NCI-H748 (cell line): ENCODE results near the gene TRDMT1.

Experiments
- DNase-seq: peaks from one replicate; lab custom pipeline; 2025; ENCODE audit not compliant: unreplicated experiment; lab: John Stamatoyannopoulos, UW

TRDMT1 gene, protein sequence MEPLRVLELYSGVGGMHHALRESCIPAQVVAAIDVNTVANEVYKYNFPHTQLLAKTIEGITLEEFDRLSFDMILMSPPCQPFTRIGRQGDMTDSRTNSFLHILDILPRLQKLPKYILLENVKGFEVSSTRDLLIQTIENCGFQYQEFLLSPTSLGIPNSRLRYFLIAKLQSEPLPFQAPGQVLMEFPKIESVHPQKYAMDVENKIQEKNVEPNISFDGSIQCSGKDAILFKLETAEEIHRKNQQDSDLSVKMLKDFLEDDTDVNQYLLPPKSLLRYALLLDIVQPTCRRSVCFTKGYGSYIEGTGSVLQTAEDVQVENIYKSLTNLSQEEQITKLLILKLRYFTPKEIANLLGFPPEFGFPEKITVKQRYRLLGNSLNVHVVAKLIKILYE

DNA sequence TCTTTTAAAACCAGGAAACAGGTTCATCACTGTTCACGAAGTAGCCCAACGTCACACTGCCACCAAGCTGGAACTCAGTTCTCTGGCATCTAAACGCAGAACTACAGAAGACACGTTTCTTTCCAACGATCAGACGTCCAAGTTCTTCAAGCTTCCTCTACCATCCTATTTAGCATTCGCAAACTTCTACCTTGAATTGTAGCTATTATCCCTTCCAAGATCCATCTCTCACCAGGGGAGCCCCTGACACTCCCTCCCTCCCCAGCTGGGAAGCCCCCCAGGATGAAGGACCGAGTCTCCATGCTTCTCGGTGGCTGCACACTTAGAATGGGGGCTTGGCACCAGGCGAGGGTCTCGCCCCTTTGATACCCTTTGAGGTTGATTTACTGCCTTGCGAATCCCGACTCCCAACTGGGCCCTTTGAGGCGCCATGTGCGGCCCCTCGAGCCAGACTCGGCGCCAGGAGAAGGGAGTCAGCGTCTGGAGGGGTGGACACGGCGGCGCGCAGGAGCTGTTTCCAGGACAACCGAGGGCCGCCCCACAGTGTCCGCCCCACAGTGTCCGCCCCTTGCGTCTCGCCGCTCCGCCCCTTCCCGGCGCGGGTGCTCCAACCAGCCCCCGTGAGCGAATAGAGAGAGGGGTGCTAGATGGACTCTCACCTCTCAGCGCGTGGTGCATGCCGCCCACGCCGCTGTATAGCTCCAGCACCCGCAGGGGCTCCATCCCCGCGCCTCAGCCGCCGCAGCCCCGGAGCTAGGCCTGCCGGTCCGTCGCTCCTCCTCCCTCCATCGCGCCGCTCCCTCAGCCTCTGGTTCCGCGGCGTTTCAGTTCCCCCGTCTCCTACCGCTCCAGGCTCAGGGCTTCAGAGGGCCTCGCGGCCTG is at the start of gene TRDMT1:
TRDMT1 (minus strand) TSS at position 761 of the 882 bp plus-strand sequence; CDS start at position 723, 38 bp downstream.
- DNase-seq, result peak; percentile 82

DNA sequence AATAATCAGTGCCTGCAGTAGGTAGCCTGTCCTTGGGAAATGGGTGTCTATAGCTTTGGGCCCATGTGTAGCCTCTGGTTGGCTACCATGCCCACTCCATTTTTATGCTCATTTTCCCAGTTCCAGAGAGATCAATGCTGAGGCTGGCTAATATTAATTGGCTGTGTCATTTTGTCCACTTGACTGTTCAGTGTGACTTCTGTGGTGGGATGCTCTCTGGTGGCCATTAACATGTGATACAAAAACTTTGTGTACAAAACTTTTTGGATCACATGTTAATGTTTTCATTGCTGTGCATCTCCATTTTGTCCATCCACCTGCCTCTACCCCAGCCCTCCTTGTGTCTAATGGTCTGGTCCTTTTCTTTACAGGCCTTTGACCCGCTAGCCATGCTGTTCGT is 49.3 kb upstream of the TRDMT1 start:
- no peak for DNase-seq

DNA sequence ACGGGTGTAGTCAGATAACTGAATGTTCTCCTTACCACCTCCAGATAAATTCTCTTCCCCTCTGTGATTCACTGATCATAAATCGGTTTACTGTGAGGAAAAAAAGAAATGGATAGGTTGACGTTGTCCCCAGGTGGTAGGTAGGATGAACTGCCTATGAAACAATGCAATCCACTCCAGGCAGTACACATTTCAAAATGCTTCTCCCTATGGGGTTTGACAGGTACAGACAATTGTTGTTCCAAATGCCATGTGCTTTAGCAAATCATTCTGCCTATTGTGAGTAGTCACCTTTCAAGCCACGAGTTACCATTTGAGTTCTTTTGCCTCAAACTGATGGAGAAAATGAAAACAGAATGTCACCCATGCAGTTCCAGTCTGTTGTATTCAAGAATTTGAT is 48.3 kb upstream of the TRDMT1 start:
- peak; percentile 11 for DNase-seq

DNA sequence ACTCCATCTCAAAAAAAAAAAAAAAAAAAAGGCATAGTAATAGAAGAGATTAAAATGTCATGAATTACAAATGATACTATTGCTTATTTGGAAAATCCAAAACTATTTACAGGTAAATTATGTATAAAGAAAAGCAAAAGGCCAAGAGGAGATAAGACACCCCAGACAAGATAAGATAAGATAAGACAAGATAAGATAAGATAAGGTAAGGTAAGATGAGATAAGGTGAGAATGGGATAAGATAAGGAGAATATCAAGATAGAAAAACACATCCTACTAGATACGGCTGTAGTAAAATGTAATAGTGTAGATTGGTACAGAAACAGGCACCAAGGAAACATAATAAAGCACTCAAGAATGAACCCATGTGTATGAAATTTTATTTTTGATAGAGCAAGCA is 47.5 kb upstream of the TRDMT1 start:
- DNase-seq, result no peak

DNA sequence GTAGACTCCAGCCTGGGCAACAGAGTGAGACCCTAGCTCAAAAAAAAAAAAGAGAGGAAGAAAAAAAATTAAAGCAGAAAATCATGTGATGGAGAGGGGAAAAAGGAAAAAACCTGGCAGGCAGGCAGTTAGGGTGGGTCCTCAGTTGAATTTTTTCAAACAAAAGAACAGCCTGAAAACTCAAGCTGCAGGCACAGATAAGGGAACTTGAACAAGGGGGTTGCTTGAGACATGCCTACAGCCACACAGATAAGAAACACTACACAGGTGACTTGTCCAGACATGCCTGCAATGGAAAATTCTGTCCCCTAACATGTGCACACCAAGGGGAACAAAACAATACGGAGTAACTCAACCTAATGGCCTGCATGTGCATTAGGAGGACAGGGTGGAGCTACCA is 45.7 kb upstream of the TRDMT1 start:
- no peak for DNase-seq

GRCh38 chr10:17244700-17245365 is 43.4 kb upstream of the TRDMT1 start:
- DNase-seq, result no peak

DNA sequence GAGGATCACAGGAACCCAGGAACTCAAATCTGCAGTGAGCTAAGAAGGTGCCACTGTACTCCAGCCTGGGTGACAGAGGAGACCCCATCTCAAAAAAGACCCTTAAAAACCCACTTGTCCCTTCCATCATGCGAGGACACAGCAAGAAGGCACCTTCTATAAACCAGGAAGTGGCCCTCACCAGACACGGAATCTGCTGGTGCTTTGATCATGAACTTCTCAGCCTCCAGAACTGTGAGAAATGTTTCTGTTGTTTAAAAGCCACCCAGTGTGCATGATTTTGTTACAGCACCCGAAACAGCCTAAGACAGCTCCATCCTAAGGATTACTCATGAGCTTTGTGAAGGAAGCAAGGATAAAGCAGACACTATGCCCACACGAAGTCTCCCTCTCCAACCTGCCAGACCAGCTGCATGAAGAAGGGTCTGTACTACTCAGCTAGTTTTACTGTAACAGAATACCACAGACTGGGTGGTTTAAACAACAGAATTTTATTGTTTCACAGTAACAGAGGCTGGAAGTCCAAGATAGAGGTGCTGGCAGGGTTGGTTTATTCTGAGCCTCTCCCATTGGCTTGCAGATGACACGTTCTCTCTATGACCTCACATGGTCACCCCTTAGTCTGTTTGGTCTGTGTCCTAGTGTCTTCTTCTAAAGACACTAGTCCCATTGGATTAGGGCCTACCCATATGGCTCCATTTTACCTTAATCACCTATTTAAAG is 40.3 kb upstream of the TRDMT1 start:
- no peak for DNase-seq

GRCh38 chr10:17240616-17241015 is 39.1 kb upstream of the TRDMT1 start:
- no peak for DNase-seq

GRCh38 chr10:17240096-17240495 is 38.6 kb upstream of the TRDMT1 start:
- DNase-seq, result no peak

GRCh38 chr10:17239345-17240085 is 38.0 kb upstream of the TRDMT1 start:
- no peak for DNase-seq

DNA sequence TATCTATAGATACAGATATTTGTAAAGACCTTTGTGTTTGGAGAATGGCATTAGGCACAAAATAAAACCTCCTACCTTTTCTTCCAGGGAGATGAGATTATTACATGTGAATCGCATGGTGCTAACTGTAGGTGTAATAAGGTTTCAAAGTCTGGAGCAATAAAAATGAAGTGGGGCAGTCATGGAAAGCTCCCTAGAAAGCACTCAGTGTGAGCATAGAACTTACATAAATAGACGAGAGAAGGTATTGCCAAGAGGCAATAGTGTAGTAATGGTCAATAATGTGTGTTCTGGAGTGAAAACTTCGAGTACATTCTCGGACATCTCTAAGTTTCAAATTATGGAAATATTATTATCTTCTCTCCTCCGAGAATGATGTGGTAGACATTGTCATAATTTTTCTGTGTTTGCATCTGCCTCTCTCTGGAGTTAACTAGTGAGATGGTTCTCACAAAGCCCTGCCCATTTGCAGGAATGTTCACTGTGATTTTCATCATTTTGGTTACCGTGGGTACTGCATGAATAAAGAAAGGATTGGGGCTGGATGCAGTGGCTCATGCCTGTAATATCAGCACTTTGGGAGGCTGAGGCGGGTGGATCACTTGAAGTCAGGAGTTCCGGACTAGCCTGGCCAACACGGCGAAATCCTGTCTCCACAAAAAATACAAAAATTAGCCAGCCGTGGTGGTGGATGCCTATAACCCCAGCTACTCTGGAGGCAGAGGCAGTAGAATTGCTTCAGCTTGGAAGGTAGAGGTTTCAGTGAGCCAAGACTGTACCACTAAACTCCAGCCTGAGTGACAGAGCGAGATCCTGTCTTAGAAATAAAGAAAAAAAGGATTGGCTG is 37.2 kb upstream of the TRDMT1 start:
- no peak for DNase-seq

DNA sequence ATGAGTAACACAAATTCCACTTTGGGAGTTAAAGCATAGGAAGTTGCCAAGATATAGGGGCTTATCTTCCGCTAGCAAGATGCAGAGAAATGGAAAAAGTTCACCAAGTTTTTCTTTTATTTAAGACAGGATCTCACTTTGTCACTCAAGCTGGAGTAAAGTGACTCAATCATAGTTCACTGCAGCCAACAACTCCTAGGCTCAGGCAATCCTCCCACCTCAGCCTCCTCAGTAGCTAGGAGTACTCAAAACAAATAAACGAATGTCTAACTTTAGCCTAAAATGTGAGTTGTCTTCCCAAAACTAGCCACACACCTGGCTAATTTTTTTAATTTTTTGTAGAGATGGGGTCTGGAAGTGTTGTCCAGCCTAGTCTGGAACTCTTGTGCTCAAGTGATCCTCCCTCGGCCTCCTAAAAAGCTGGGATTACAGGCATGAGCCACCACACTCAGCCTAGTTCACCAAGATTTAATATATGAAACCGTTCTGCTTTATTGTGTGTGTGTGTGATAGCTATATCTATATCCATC is 36.5 kb upstream of the TRDMT1 start:
- no peak for DNase-seq

DNA sequence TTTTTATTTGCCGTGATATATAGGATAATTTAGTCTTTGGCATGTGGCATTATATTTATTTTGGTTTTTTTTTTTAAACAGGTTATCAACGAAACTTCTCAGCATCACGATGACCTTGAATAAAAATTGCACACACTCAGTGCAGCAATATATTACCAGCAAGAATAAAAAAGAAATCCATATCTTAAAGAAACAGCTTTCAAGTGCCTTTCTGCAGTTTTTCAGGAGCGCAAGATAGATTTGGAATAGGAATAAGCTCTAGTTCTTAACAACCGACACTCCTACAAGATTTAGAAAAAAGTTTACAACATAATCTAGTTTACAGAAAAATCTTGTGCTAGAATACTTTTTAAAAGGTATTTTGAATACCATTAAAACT is 35.7 kb upstream of the TRDMT1 start:
- DNase-seq, result no peak

- DNase-seq, result no peak
Measured at GRCh38 chr10:17236468-17237148, 35.1 kb upstream of the TRDMT1 start.

GRCh38 chr10:17235136-17235535 is 33.7 kb upstream of the TRDMT1 start:
- no peak for DNase-seq

- no peak for DNase-seq
Measured at GRCh38 chr10:17234431-17234945, 33.0 kb upstream of the TRDMT1 start.

DNA sequence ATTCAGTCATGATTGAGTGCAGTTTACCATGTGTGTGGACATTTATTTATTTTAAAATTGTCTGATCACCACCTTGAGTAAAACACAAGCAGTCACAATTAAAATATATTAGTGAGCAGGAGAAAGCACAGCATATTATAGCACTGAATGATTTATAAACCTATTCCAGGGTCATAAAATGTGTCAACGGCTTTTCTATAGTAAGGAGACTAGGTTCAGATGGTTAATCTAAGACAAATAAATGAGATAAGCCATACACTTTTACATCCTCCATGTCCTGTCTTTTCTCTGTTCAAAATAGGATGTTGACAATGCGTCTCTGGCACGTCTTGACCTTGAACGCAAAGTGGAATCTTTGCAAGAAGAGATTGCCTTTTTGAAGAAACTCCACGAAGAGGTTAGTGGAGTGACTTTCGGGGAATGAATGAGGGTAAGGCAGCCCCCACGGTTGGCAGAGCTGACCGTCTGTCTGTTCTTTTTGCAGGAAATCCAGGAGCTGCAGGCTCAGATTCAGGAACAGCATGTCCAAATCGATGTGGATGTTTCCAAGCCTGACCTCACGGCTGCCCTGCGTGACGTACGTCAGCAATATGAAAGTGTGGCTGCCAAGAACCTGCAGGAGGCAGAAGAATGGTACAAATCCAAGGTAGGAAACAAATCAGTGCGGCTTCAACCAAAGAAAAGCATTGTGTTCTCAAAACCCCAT is 32.0 kb upstream of the TRDMT1 start:
- DNase-seq, result no peak
